LNCaP clone FGC (cell line): ENCODE results near the gene LILRB1.
A peak's percentile ranks its signal among the peaks of the same experiment; 100 is the strongest.
"Not testable (repeated sequence)": the region's sequence is repeated elsewhere in the genome, so short reads cannot be mapped to it uniquely, and the experiment has no call there.

Source experiments
- DNase-seq: peaks from one replicate; pipeline ENCODE4 v3.0.0-alpha.2; 2011; ENCODE audit warnings: low read depth
- H3K4me3 ChIP-seq: 2 replicates; pipeline ENCODE4 v1.5.1; 2011; ENCODE audit warnings: mild to moderate bottlenecking, low read depth, low read length, control low read depth
- CTCF ChIP-seq: IDR thresholded peaks from 2 replicates; pipeline ENCODE4 v1.5.1; 2012; ENCODE audit warnings: mild to moderate bottlenecking; ENCODE audit not compliant: control insufficient read depth, insufficient read depth; ENCODE audit errors: extremely low read depth

LILRB1 gene

GRCh38 chr19:54616057-54616456 is 14.2 kb upstream of the LILRB1 start:
- no peak for TF ChIP-seq CTCF
- H3K4me3 ChIP-seq = no peak overlapping the region
- DNase-seq = no peak

- no peak for TF ChIP-seq CTCF
- H3K4me3 ChIP-seq = no peak overlapping the region
- no peak for DNase-seq
These were observed 13.3 kb upstream of the LILRB1 start for GRCh38 chr19:54616821-54617560.

GRCh38 chr19:54620464-54620863 is 9.8 kb upstream of the LILRB1 start:
- H3K4me3 ChIP-seq = no peak overlapping the region
- no peak for DNase-seq
- TF ChIP-seq CTCF = no peak

GRCh38 chr19:54622431-54622830 is 7.9 kb upstream of the LILRB1 start:
- TF ChIP-seq CTCF = no peak
- no peak overlapping the region for H3K4me3 ChIP-seq
- no peak for DNase-seq

- not testable (repeated sequence) for H3K4me3 ChIP-seq, DNase-seq
These were observed 6.0 kb upstream of the LILRB1 start for GRCh38 chr19:54624234-54624633.

GRCh38 chr19:54624934-54625730 is 5.2 kb upstream of the LILRB1 start:
- not testable (repeated sequence) for H3K4me3 ChIP-seq, DNase-seq

GRCh38 chr19:54626757-54627156 is 3.5 kb upstream of the LILRB1 start:
- no peak for DNase-seq
- no peak for TF ChIP-seq CTCF
- H3K4me3 ChIP-seq = no peak overlapping the region

GRCh38 chr19:54627912-54628311 is 2.4 kb upstream of the LILRB1 start:
- DNase-seq = peak; percentile 77
- H3K4me3 ChIP-seq = not testable (repeated sequence)
